ENCODE results near the gene ST7.

DNA sequence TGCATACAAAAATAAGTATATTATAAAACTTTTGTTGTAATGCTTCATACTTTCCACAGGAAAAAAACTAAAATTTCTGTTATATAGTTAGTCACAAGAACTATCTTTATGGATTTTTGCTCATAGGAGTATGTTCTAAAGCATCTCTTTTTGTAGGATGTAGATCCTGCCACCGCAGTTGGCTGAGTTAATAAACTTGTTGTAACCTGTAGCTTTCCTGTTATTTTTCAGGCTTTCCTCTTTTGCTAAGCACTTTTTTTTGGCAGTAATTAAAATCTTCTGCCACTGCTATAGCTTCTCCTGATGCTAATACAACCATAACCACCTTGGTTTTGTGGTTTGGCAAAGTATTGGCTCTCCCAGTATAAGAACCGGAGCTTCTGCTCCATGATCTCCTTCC, 309.2 kb downstream of the ST7 start:
- TF ChIP-seq, protein P1, sequence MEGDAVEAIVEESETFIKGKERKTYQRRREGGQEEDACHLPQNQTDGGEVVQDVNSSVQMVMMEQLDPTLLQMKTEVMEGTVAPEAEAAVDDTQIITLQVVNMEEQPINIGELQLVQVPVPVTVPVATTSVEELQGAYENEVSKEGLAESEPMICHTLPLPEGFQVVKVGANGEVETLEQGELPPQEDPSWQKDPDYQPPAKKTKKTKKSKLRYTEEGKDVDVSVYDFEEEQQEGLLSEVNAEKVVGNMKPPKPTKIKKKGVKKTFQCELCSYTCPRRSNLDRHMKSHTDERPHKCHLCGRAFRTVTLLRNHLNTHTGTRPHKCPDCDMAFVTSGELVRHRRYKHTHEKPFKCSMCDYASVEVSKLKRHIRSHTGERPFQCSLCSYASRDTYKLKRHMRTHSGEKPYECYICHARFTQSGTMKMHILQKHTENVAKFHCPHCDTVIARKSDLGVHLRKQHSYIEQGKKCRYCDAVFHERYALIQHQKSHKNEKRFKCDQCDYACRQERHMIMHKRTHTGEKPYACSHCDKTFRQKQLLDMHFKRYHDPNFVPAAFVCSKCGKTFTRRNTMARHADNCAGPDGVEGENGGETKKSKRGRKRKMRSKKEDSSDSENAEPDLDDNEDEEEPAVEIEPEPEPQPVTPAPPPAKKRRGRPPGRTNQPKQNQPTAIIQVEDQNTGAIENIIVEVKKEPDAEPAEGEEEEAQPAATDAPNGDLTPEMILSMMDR (IDR thresholded peaks at IDR 0.05) = no peak
- TF ChIP-seq POLR2AphosphoS5 (IDR thresholded peaks at IDR 0.05; ENCODE audit: low read depth, low read length) = no peak

Measured in Panc1 (cell line).